ENCODE data around the gene COQ10B.

Gene COQ10B

DNA sequence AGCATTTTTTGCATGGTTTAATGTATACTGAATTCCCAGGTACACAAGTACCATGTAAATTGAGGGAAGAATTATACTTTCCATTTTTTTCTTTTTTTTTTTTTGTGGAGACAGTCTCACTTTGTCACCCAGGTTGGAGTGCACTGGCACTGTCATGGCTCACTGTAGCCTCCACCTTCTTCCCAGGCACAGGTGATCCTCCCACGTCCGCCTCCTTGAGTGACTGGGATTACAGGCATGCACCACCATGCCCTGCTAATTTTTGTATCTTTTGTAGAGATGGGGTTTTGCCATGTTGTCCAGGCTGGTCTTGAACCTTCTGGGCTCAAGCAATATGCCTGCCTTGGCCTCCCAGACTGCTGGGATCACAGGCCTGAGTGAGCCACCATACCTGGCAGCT is 50.6 kb downstream of the COQ10B start:
- Histone ChIP-seq H3K9me3 (ENCODE audit: insufficient read depth, low read length) (no peaks in the 10 kb centered on the region), H2AFZ (ENCODE audit: low read depth, low read length) (no peak overlapping the region), H3K4me3 (ENCODE audit: low read length) (no peak overlapping the region), H4K20me1 (ENCODE audit: insufficient read depth, low read length) (0 out of 2 replicates have a peak, but pooled peaks cover 2% of the 10 kb centered on the region), H3K79me2 (ENCODE audit: low read length) (peaks cover 66% of the 10 kb centered on the region), H3K27ac (ENCODE audit: low read length) (no peak overlapping the region), H3K4me2 (ENCODE audit: low read length) (no peak overlapping the region), H3K36me3 (replicated peaks; ENCODE audit: low read depth, low read length) (peaks cover 31% of the 10 kb centered on the region), H3K27me3 (ENCODE audit: low read depth, low read length) (no peaks in the 10 kb centered on the region), H3K9ac (ENCODE audit: low read length) (no peak overlapping the region), H3K4me1 (ENCODE audit: low read length) (peaks cover 12% of the 10 kb centered on the region)
- TF ChIP-seq, protein P1, sequence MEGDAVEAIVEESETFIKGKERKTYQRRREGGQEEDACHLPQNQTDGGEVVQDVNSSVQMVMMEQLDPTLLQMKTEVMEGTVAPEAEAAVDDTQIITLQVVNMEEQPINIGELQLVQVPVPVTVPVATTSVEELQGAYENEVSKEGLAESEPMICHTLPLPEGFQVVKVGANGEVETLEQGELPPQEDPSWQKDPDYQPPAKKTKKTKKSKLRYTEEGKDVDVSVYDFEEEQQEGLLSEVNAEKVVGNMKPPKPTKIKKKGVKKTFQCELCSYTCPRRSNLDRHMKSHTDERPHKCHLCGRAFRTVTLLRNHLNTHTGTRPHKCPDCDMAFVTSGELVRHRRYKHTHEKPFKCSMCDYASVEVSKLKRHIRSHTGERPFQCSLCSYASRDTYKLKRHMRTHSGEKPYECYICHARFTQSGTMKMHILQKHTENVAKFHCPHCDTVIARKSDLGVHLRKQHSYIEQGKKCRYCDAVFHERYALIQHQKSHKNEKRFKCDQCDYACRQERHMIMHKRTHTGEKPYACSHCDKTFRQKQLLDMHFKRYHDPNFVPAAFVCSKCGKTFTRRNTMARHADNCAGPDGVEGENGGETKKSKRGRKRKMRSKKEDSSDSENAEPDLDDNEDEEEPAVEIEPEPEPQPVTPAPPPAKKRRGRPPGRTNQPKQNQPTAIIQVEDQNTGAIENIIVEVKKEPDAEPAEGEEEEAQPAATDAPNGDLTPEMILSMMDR (IDR thresholded peaks at IDR 0.05; ENCODE audit: low read depth, low read length), result no peak
- no peak for TF ChIP-seq EZH2phosphoT487 (IDR thresholded peaks at IDR 0.05; ENCODE audit: low read depth)

DNA sequence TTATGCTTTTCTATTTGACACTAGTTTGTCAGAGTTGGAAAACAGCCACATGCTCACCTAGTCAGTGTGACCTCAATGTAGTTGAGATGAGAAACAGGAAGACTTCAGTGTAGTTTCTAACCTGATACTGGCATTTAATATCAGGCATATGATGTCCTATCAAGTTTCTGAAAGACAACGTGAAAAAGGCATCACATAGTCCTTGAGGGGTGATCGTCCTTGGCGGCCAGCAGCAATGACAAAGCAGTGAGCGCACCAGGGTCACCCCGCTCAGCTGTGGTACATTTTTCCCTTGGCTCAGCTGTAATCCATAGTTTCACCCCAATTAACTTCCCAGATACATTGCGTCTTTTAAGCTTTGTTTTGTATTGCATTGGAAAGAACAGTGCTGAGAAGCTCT is 51.2 kb downstream of the COQ10B start:
- Histone ChIP-seq H3K4me1 (ENCODE audit: low read length) (peaks cover 12% of the 10 kb centered on the region), H3K27me3 (ENCODE audit: low read depth, low read length) (no peaks in the 10 kb centered on the region), H3K9me3 (ENCODE audit: insufficient read depth, low read length) (no peaks in the 10 kb centered on the region), H3K9ac (ENCODE audit: low read length) (no peak overlapping the region), H4K20me1 (ENCODE audit: insufficient read depth, low read length) (0 out of 2 replicates have a peak, but pooled peaks cover 2% of the 10 kb centered on the region), H2AFZ (ENCODE audit: low read depth, low read length) (no peak overlapping the region), H3K4me3 (ENCODE audit: low read length) (no peak overlapping the region), H3K36me3 (replicated peaks; ENCODE audit: low read depth, low read length) (peaks cover 31% of the 10 kb centered on the region), H3K79me2 (ENCODE audit: low read length) (peaks cover 61% of the 10 kb centered on the region), H3K27ac (ENCODE audit: low read length) (no peak overlapping the region), H3K4me2 (ENCODE audit: low read length) (no peak overlapping the region)
- TF ChIP-seq EZH2phosphoT487 (IDR thresholded peaks at IDR 0.05; ENCODE audit: low read depth), result no peak

DNA sequence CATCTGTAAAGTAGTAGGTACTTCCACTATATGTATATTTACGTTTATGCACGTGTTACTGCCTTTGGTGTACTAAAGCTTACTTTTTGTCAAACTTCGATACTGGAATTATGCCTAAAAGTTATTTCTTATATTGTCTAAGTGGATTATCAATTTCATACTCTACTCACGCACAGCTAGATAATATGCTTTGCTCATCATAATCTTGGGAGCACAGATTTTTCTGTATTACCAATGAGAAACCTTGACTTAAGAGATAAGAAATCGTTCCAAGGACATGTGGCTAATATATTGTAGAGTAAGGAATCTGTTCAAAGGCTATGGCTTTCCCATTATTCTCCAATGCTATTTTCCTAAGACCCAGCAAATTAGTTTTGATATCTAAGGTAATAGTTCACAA is 53.3 kb downstream of the COQ10B start:
- Histone ChIP-seq H3K4me2 (ENCODE audit: low read length) (no peak overlapping the region), H2AFZ (ENCODE audit: low read depth, low read length) (no peak overlapping the region), H3K4me3 (ENCODE audit: low read length) (no peak overlapping the region), H3K9ac (ENCODE audit: low read length) (no peak overlapping the region), H4K20me1 (ENCODE audit: insufficient read depth, low read length) (0 out of 2 replicates have a peak, but pooled peaks cover 2% of the 10 kb centered on the region), H3K27me3 (ENCODE audit: low read depth, low read length) (no peaks in the 10 kb centered on the region), H3K79me2 (ENCODE audit: low read length) (peaks cover 43% of the 10 kb centered on the region), H3K9me3 (ENCODE audit: insufficient read depth, low read length) (no peaks in the 10 kb centered on the region), H3K36me3 (replicated peaks; ENCODE audit: low read depth, low read length) (peaks cover 30% of the 10 kb centered on the region), H3K27ac (ENCODE audit: low read length) (no peak overlapping the region), H3K4me1 (ENCODE audit: low read length) (peaks cover 10% of the 10 kb centered on the region)
- TF ChIP-seq EZH2phosphoT487 (IDR thresholded peaks at IDR 0.05; ENCODE audit: low read depth), result no peak
- TF ChIP-seq, protein P1 (IDR thresholded peaks at IDR 0.05; ENCODE audit: low read depth, low read length), result no peak

DNA sequence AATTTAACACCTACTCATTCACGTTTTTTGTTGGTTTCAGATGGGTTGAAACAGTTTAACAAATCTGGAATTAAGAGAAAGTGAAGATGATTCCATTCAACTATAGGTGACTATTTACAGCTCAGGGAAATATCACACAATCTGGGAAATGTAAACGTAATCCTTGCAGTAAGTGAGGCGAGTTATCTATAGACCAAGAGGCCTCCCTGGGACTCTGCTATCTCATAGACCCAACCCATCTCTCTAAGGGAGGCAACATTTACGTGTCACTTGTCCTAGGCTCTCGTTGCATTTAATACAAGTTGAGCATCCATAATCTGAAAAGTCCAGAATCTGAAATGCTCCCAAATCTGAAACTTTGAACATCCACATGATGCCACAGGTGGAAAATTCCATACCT is 60.6 kb downstream of the COQ10B start:
- H3K4me2 ChIP-seq (ENCODE audit: low read length), result no peak overlapping the region
- H3K27me3 ChIP-seq (ENCODE audit: low read depth, low read length), result no peaks in the 10 kb centered on the region
- H3K36me3 ChIP-seq (replicated peaks; ENCODE audit: low read depth, low read length), result no peaks in the 10 kb centered on the region

More for the DNA sequence above, 60.6 kb downstream of the COQ10B start:
- TF ChIP-seq, protein P1 (IDR thresholded peaks at IDR 0.05; ENCODE audit: low read depth, low read length), result no peak
- no peak for TF ChIP-seq EZH2phosphoT487 (IDR thresholded peaks at IDR 0.05; ENCODE audit: low read depth)
- Histone ChIP-seq H2AFZ (ENCODE audit: low read depth, low read length) (no peak overlapping the region), H3K9ac (ENCODE audit: low read length) (no peak overlapping the region), H3K79me2 (ENCODE audit: low read length) (peaks cover 42% of the 10 kb centered on the region), H4K20me1 (ENCODE audit: insufficient read depth, low read length) (peaks cover 9% of the 10 kb centered on the region; the same call in 1 of the 2 replicates), H3K9me3 (ENCODE audit: insufficient read depth, low read length) (no peaks in the 10 kb centered on the region), H3K27ac (ENCODE audit: low read length) (no peak overlapping the region), H3K4me1 (ENCODE audit: low read length) (peaks cover 15% of the 10 kb centered on the region), H3K4me3 (ENCODE audit: low read length) (no peak overlapping the region)
